Measurements from ENCODE around the gene TMX3.

DNA sequence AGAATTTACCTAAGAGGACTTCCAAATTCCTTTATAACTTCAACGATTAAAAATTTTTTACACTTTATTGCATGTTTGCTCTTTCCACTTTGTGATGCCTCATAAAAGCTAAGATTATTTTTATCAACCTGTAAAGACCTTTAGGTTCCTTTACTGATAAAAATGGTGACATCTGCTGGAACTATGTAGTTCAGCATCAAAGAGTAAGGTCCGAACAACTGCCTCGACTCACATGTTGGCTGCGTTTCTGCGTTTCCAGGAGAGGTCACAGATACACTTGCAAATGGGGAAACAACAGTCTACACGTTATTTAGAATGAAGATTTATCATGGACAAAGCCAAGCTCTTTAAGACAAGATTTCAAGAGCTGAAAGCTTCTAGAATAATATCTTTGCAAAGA, 18.8 kb upstream of the TMX3 start:
- TF ChIP-seq, protein P1, sequence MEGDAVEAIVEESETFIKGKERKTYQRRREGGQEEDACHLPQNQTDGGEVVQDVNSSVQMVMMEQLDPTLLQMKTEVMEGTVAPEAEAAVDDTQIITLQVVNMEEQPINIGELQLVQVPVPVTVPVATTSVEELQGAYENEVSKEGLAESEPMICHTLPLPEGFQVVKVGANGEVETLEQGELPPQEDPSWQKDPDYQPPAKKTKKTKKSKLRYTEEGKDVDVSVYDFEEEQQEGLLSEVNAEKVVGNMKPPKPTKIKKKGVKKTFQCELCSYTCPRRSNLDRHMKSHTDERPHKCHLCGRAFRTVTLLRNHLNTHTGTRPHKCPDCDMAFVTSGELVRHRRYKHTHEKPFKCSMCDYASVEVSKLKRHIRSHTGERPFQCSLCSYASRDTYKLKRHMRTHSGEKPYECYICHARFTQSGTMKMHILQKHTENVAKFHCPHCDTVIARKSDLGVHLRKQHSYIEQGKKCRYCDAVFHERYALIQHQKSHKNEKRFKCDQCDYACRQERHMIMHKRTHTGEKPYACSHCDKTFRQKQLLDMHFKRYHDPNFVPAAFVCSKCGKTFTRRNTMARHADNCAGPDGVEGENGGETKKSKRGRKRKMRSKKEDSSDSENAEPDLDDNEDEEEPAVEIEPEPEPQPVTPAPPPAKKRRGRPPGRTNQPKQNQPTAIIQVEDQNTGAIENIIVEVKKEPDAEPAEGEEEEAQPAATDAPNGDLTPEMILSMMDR (IDR thresholded peaks at IDR 0.05; ENCODE audit: low read depth, low read length) = no peak
- TF ChIP-seq MYC (IDR thresholded peaks at IDR 0.05; ENCODE audit: low read depth, low read length) (no peak), POLR2A (IDR thresholded peaks at IDR 0.05; ENCODE audit: extremely low read depth, insufficient read length) (no peak)

All from NB4 (cell line).